ENCODE data around the gene CEPT1.

DNA sequence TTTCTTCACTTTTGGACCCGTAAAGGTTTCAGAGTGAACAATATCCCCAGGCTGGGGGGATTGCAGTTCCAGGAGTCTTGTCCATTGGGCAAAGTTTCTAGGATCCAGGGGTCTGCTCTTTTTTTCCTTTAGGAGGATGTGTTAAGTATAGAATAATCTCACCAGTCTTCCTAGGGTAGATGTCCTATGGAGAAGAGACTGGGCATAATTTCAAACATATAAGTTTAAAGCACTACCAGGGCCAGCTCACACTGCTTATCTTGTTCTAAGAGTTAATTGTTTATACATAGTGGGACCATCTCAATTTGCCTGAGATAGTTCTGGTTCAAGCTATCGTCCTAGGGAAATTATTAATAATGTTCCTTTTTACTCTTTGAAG, 88.7 kb downstream of the CEPT1 start:
- no peak for TF ChIP-seq POLR2A (IDR thresholded peaks at IDR 0.05)
- TF ChIP-seq, protein P1, sequence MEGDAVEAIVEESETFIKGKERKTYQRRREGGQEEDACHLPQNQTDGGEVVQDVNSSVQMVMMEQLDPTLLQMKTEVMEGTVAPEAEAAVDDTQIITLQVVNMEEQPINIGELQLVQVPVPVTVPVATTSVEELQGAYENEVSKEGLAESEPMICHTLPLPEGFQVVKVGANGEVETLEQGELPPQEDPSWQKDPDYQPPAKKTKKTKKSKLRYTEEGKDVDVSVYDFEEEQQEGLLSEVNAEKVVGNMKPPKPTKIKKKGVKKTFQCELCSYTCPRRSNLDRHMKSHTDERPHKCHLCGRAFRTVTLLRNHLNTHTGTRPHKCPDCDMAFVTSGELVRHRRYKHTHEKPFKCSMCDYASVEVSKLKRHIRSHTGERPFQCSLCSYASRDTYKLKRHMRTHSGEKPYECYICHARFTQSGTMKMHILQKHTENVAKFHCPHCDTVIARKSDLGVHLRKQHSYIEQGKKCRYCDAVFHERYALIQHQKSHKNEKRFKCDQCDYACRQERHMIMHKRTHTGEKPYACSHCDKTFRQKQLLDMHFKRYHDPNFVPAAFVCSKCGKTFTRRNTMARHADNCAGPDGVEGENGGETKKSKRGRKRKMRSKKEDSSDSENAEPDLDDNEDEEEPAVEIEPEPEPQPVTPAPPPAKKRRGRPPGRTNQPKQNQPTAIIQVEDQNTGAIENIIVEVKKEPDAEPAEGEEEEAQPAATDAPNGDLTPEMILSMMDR (IDR thresholded peaks at IDR 0.05), result no peak

Data from gastroesophageal sphincter (tissue), 3 donors.